Stomach (tissue), 4 donors: ENCODE measurements around the gene JAK2.

Experiments
- CTCF ChIP-seq, 7 experiments: fragments of 450-650 bp in 4 of 7; fragments of 200-600 bp in 3 of 7; sonication (generic) in 3 of 7; IDR thresholded peaks; one replicate each; pipeline ENCODE4 v1.5.1; 2016 to 2019; ENCODE audit warnings: antibody characterized with exemption in 7 of 7, control low read depth in 2 of 7, mild to moderate bottlenecking in 1 of 7
- EP300 ChIP-seq: sonication (generic); formaldehyde crosslinking; IDR thresholded peaks from one replicate; pipeline ENCODE4 v1.6.1; 2017; ENCODE audit warnings: antibody characterized with exemption
- POLR2A ChIP-seq, 4 donors: fragments of 450-650 bp; IDR thresholded peaks; one replicate each; pipeline ENCODE4 v1.6.1; 2016; ENCODE audit warnings: antibody characterized with exemption in 4 of 4, control low read depth in 2 of 4, mild to moderate bottlenecking in 1 of 4, moderate library complexity in 1 of 4
- POLR2AphosphoS5 ChIP-seq, 3 donors: sonication (generic); formaldehyde crosslinking; IDR thresholded peaks; one replicate each; pipeline ENCODE4 v1.6.1; 2016; ENCODE audit warnings: antibody characterized with exemption in 3 of 3

GRCh38 chr9:4962085-4962484 is 23.0 kb upstream of the JAK2 start:
- TF ChIP-seq CTCF (IDR thresholded peaks at IDR 0.05) (no peak), POLR2A (IDR thresholded peaks at IDR 0.05) (no peak), POLR2AphosphoS5 (IDR thresholded peaks at IDR 0.05) (no peak), EP300 (no peak)
